CD4-positive, alpha-beta T cell treated with Interleukin-21 for 1 hour (primary cell): ENCODE results near the gene COLEC12.
"Not testable (repeated sequence)": the region's sequence is repeated elsewhere in the genome, so short reads cannot be mapped to it uniquely, and the experiment has no call there.

Experiments used
- DNase-seq: peaks from one replicate; pipeline ENCODE4 v3.0.0-alpha.2; 2020

The COLEC12 gene

GRCh38 chr18:312415-312814, 188.1 kb downstream of the COLEC12 start:
- no peak for DNase-seq

- no peak for DNase-seq
These were observed 190.5 kb downstream of the COLEC12 start for GRCh38 chr18:310042-310441.

- DNase-seq = not testable (repeated sequence)
These were observed 192.4 kb downstream of the COLEC12 start for GRCh38 chr18:308086-308485.

- DNase-seq = no peak
These were observed 193.8 kb downstream of the COLEC12 start for GRCh38 chr18:306608-307255.

GRCh38 chr18:305003-305501, 195.4 kb downstream of the COLEC12 start:
- DNase-seq = no peak

GRCh38 chr18:303607-304006, 196.9 kb downstream of the COLEC12 start:
- no peak for DNase-seq

- no peak for DNase-seq
These were observed 197.5 kb downstream of the COLEC12 start for GRCh38 chr18:303011-303410.

GRCh38 chr18:302097-302496, 198.4 kb downstream of the COLEC12 start:
- no peak for DNase-seq

GRCh38 chr18:297936-298335, 202.6 kb downstream of the COLEC12 start:
- no peak for DNase-seq

- no peak for DNase-seq
These were observed 204.6 kb downstream of the COLEC12 start for GRCh38 chr18:295756-296490.

GRCh38 chr18:294566-294965, 205.9 kb downstream of the COLEC12 start:
- DNase-seq = no peak

GRCh38 chr18:293536-293935, 207.0 kb downstream of the COLEC12 start:
- no peak for DNase-seq

GRCh38 chr18:292271-292670, 208.2 kb downstream of the COLEC12 start:
- no peak for DNase-seq

- not testable (repeated sequence) for DNase-seq
These were observed 210.5 kb downstream of the COLEC12 start for GRCh38 chr18:289970-290369.

GRCh38 chr18:289026-289425, 211.5 kb downstream of the COLEC12 start:
- no peak for DNase-seq

GRCh38 chr18:286515-287310, 213.8 kb downstream of the COLEC12 start:
- DNase-seq = no peak

- DNase-seq = no peak
These were observed 214.7 kb downstream of the COLEC12 start for GRCh38 chr18:285817-286216.

GRCh38 chr18:275486-275885, 225.0 kb downstream of the COLEC12 start:
- no peak for DNase-seq

GRCh38 chr18:274313-274712, 226.2 kb downstream of the COLEC12 start:
- no peak for DNase-seq

- DNase-seq = no peak
These were observed 227.0 kb downstream of the COLEC12 start for GRCh38 chr18:273525-273924.

GRCh38 chr18:272650-273049, 227.9 kb downstream of the COLEC12 start:
- no peak for DNase-seq

GRCh38 chr18:269480-270095, 230.9 kb downstream of the COLEC12 start:
- no peak for DNase-seq
